GM12873 (cell line): ENCODE data around the gene EHMT1.

ENCODE experiments used
- TF ChIP-seq, protein P1 (sequence below): IDR thresholded peaks from 2 replicates; pipeline ENCODE4 v1.5.1; 2012; ENCODE audit warnings: low read depth, mild to moderate bottlenecking, moderate library complexity, low read length, control low read depth; ENCODE audit not compliant: insufficient read depth; ENCODE audit errors: missing control alignments

EHMT1 gene

GRCh38 chr9:137578518-137579258 is 40.1 kb upstream of the EHMT1 start, which contains the start of gene DPH7:
Gene DPH7, minus strand, starts transcription at chr9:137578925. Its CDS starts 148 bp downstream, at chr9:137578777.
- TF ChIP-seq, protein P1, sequence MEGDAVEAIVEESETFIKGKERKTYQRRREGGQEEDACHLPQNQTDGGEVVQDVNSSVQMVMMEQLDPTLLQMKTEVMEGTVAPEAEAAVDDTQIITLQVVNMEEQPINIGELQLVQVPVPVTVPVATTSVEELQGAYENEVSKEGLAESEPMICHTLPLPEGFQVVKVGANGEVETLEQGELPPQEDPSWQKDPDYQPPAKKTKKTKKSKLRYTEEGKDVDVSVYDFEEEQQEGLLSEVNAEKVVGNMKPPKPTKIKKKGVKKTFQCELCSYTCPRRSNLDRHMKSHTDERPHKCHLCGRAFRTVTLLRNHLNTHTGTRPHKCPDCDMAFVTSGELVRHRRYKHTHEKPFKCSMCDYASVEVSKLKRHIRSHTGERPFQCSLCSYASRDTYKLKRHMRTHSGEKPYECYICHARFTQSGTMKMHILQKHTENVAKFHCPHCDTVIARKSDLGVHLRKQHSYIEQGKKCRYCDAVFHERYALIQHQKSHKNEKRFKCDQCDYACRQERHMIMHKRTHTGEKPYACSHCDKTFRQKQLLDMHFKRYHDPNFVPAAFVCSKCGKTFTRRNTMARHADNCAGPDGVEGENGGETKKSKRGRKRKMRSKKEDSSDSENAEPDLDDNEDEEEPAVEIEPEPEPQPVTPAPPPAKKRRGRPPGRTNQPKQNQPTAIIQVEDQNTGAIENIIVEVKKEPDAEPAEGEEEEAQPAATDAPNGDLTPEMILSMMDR = peak; percentile 89

DNA sequence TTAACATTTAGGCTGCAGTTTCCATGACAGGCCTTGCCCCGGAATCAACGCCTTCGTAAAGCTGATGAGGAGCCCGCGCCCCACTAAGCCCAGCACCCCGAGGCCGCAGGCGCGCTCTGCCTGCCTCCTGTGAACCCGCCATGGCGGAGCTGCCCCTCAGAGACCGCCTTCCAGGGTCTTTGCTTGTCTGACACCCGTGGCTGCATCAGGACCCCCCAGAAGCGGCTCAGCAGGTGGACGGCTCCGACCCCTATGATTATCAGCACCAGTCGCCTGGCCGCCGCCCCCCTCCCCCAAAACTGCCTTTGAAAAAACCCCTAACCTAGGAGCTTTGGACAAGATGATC is 39.6 kb upstream of the EHMT1 start:
- TF ChIP-seq, protein P1 = no peak

- TF ChIP-seq, protein P1 = no peak
These were observed 38.4 kb upstream of the EHMT1 start for GRCh38 chr9:137580209-137580953.

- TF ChIP-seq, protein P1 = no peak
These were observed 37.9 kb upstream of the EHMT1 start for GRCh38 chr9:137580954-137581322.

DNA sequence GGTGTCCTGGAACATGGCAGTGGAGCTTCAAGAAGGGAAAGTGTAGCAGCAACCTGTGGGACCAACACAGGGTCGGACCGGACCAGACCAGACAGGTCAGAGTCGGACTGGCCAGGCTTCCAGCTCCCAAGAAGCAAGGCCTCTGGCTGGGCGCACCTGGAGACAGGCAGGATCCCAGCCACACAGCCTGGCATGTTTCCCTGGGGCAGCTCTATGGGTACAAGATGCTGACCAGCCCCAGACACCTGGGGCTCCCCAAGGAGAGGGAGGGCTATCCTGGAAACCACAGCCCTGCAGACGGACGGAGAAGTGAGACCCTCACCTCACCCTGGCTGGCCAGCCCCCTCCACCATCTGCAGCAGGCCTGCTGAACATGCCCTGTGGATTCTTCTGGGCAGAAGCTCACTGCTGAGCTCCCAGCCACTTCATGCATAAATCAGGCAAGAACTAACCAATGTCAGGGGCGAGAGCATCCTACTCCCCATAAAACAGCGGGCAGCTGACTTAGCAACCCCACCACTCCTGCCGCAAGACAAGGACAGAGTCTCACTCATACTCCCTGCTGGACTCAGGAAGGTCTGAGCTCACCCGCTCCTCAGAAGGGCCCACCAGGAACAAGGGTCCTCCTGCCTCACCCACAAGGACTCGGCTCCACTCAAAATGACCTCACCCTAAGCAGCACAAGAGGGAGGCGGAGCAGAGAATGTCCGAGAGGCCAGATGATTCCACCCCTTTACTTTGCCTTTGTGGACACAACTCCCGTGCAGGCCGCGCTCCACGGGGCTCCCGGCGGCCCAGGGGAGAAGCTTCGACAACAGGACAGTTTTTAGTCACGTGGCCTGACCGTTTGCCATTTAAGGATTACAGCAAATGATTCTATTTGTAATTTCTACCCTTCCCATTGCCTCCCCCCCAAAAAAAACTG is 37.2 kb upstream of the EHMT1 start:
- TF ChIP-seq, protein P1 = no peak

- TF ChIP-seq, protein P1 = peak; percentile 39
These were observed 36.4 kb upstream of the EHMT1 start for GRCh38 chr9:137582286-137582860.

DNA sequence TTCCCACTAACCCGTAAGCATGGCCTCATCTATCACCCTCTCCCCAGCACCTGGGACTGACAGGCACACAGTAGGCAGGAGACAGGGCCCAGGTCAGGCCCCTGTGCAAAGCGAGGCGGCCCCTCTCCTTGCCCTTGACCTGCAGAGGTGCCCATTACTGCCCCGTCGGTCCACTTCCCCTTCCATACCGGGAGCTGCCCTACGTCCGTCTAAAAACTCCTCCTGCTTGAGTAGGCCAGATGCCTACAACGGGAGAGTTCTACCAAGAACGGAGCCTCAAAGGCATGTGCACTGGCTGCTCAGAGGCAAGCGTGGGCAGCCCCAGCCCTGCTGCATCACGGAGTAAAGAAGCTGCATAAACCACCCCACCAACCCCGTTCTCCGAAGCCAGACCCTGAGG is 35.5 kb upstream of the EHMT1 start:
- TF ChIP-seq, protein P1 = no peak
